Caco-2 (cell line): ENCODE measurements around the gene CEP350. TPM values are rescaled to one million over a fixed set of nuclear protein-coding genes. Genes with fewer than 3 reads are reported as not detected.

Source experiments
- BruUV-seq: library from RNA; stranded (reverse); fragments of 400-500 nt; replicated peaks from 2 replicates; lab custom pipeline; 2021; lab: Mats Ljungman, UMichigan
- CTCF ChIA-PET: fragments of 300-600 bp; sonication (Branson Sonifier 250); formaldehyde crosslinking; loops from one replicate; lab custom pipeline; 2022; ENCODE audit warnings: antibody characterized with exemption; lab: Charles Lee
- POLR2A ChIA-PET: fragments of 300-600 bp; sonication (Branson Sonifier 250); formaldehyde crosslinking; loops from one replicate; lab custom pipeline; 2022; ENCODE audit warnings: antibody characterized with exemption; lab: Charles Lee
- DNase-seq, 2 experiments: peaks; one replicate each; pipeline versions ENCODE4 v3.0.0 to v3.0.0-alpha.2; 2020 to 2022
- H3K27me3 ChIP-seq: replicated peaks from 2 replicates; pipeline ENCODE4 v1.6.0; 2011; ENCODE audit warnings: low read length; ENCODE audit not compliant: control insufficient read depth, insufficient read depth
- H3K36me3 ChIP-seq: 2 replicates; pipeline ENCODE4 v1.5.1; 2011; ENCODE audit warnings: low read length; ENCODE audit not compliant: control insufficient read depth, insufficient read depth
- H3K4me1 ChIP-seq: fragments of 250-450 bp; sonication (Bioruptor Pico); 2 replicates; pipeline ENCODE4 v1.5.1; 2020; ENCODE audit warnings: mild to moderate bottlenecking
- H3K4me3 ChIP-seq: 2 replicates; pipeline ENCODE4 v1.5.1; 2011; ENCODE audit warnings: low read depth, mild to moderate bottlenecking, control low read depth, low read length
- H3K9me3 ChIP-seq: fragments of 250-450 bp; sonication (Bioruptor Pico); 2 replicates; pipeline ENCODE4 v1.5.1; 2020; ENCODE audit warnings: mild to moderate bottlenecking, moderate library complexity
- H3K27ac Mint-ChIP-seq: one replicate; pipeline ENCODE4 v1.8.0; 2022; ENCODE audit warnings: mixed read lengths; ENCODE audit not compliant: unreplicated experiment
- H3K27me3 Mint-ChIP-seq: one replicate; pipeline ENCODE4 v1.8.0; 2022; ENCODE audit warnings: mixed read lengths; ENCODE audit not compliant: insufficient read depth, unreplicated experiment
- H3K36me3 Mint-ChIP-seq: one replicate; pipeline ENCODE4 v1.8.0; 2022; ENCODE audit warnings: mild to moderate bottlenecking, mixed read lengths; ENCODE audit not compliant: insufficient read depth, unreplicated experiment
- H3K4me1 Mint-ChIP-seq: one replicate; pipeline ENCODE4 v1.8.0; 2022; ENCODE audit warnings: low read depth, mixed read lengths; ENCODE audit not compliant: unreplicated experiment
- H3K4me3 Mint-ChIP-seq: one replicate; pipeline ENCODE4 v1.8.0; 2022; ENCODE audit warnings: mild to moderate bottlenecking, moderate library complexity, mixed read lengths; ENCODE audit not compliant: unreplicated experiment
- H3K9me3 Mint-ChIP-seq: one replicate; pipeline ENCODE4 v1.8.0; 2022; ENCODE audit warnings: mixed read lengths; ENCODE audit not compliant: unreplicated experiment
- intact Hi-C: fragments of 100-400 bp; cut with micrococcal nuclease; formaldehyde crosslinking; loops from one replicate; pipeline ENCODE4 v1.10.0; 2022; ENCODE audit not compliant: unreplicated experiment
- total RNA-seq: library from RNA; stranded (reverse); gene quantifications from 2 replicates; pipeline ENCODE4 v1.2.3, GENCODE V29; 2022
- TF ChIP-seq, protein P1 (sequence below), 2 experiments: fragments of 200-600 bp in 1 of 2; IDR thresholded peaks; 1 replicate in 1 of 2; 2 replicates in 1 of 2; pipeline versions ENCODE4 v1.5.1 to v1.8.0; 2011 to 2022; ENCODE audit warnings: antibody characterized with exemption in 1 of 2, control low read depth in 1 of 2, inconsistent platforms in 1 of 2, low read depth in 1 of 2, low read length in 1 of 2, mild to moderate bottlenecking in 1 of 2, moderate library complexity in 1 of 2; ENCODE audit not compliant: insufficient read depth in 1 of 2, severe bottlenecking in 1 of 2, unreplicated experiment in 1 of 2

Gene CEP350
- total RNA-seq, 1 experiment from 2014 or later, result 43.5 TPM

DNA sequence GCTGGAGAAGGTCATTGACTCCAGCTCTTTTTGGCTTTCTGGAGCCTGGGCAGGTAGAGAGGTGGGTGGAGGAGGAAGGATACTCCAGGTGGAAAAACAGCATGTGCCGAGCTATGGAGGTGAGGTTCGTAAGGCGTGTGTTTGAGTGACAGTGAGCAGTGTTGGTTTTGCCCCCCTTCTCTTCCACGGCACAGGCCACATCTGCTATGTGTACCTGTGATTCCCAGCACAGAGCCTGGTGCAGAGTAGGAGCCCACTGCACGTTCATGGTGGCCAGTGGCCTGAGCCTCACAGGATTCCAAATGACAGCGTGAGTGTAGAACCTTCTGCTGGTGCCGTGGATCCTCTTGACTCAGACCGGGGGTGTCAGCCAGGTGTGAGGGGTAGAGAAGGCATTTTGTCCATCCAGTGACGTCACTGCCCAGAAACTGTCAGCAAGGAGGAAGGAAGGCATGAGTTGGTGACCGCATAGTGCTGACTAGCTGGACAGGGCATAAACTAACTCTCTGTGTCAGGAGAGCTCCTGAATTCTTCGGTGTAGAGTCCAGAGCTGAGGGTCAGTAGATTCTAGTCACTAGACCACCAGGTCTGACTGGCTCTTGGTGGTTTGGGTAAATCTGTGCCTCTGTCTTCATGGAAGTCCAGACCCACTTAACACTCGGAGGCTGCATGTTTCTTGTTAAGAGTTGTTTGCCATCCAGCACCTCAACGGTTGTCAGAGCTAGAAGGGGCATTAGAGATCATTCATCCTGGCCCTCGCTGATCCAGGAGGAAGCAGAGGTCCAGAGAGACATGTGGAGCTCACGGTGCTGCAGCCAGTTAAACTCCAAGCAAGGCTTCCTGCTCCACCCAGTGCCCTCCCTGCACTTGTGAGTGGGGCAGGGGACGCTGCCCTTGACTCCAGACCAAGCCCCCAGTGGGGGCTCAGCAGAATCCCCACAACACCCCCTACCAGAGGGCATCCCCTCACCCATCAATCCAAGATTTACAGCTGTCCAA, 203.8 kb downstream of the CEP350 start:
- H3K4me1 ChIP-seq, result peaks cover 46% of the 10 kb centered on the region
- no peaks in the 10 kb centered on the region for H3K9me3 ChIP-seq
- no peaks in the 10 kb centered on the region for H3K27me3 ChIP-seq
- no peak for DNase-seq
- H3K27me3 Mint-ChIP-seq, result peaks cover 3% of the 10 kb centered on the region
- H3K4me3 Mint-ChIP-seq, result peak overlapping the region; percentile 54
- H3K4me3 ChIP-seq, result no peak overlapping the region
- H3K36me3 Mint-ChIP-seq, result peaks cover 10% of the 10 kb centered on the region
- H3K36me3 ChIP-seq, result no peaks in the 10 kb centered on the region
- peaks cover 36% of the 10 kb centered on the region for H3K4me1 Mint-ChIP-seq
- POLR2A ChIA-PET, result interaction anchor here (1.1 kb wide), 1 partner anchor 20 kb away, joined by 3 read pairs; no protein-coding TSS in a partner anchor
- TF ChIP-seq, protein P1, sequence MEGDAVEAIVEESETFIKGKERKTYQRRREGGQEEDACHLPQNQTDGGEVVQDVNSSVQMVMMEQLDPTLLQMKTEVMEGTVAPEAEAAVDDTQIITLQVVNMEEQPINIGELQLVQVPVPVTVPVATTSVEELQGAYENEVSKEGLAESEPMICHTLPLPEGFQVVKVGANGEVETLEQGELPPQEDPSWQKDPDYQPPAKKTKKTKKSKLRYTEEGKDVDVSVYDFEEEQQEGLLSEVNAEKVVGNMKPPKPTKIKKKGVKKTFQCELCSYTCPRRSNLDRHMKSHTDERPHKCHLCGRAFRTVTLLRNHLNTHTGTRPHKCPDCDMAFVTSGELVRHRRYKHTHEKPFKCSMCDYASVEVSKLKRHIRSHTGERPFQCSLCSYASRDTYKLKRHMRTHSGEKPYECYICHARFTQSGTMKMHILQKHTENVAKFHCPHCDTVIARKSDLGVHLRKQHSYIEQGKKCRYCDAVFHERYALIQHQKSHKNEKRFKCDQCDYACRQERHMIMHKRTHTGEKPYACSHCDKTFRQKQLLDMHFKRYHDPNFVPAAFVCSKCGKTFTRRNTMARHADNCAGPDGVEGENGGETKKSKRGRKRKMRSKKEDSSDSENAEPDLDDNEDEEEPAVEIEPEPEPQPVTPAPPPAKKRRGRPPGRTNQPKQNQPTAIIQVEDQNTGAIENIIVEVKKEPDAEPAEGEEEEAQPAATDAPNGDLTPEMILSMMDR (IDR thresholded peaks at IDR 0.05; ENCODE audit: insufficient read depth in 1 of 2, low read depth in 1 of 2, low read length in 1 of 2, severe bottlenecking in 1 of 2, unreplicated experiment in 1 of 2), result no peak
- BruUV-seq, result no TSS peak
- intact Hi-C loops, result loop anchor here (5.0 kb wide), 1 partner anchor 286 kb away; no protein-coding TSS in a partner anchor
- CTCF ChIA-PET, result interaction anchor here (0.6 to 1.5 kb wide), 10 partner anchors 10 to 344 kb away, joined by 3 to 26 read pairs (median 4); no protein-coding TSS in a partner anchor
- no peaks in the 10 kb centered on the region for H3K9me3 Mint-ChIP-seq
- H3K27ac Mint-ChIP-seq, result peak overlapping the region; percentile 81

- CTCF ChIA-PET, result no interaction called here
- peaks cover 6% of the 10 kb centered on the region for H3K36me3 Mint-ChIP-seq
- Histone ChIP-seq H3K36me3 (no peaks in the 10 kb centered on the region), H3K4me3 (no peak overlapping the region), H3K27me3 (no peaks in the 10 kb centered on the region), H3K9me3 (no peaks in the 10 kb centered on the region), H3K4me1 (peaks cover 39% of the 10 kb centered on the region)
- intact Hi-C loops, result no loop called here
- H3K27me3 Mint-ChIP-seq, result peaks cover 2% of the 10 kb centered on the region
- H3K9me3 Mint-ChIP-seq, result no peaks in the 10 kb centered on the region
- DNase-seq, result no peak
- no peak overlapping the region for H3K27ac Mint-ChIP-seq
- no TSS peak for BruUV-seq
- H3K4me1 Mint-ChIP-seq, result peaks cover 35% of the 10 kb centered on the region
- POLR2A ChIA-PET, result no interaction called here
- TF ChIP-seq, protein P1 (IDR thresholded peaks at IDR 0.05; ENCODE audit: insufficient read depth in 1 of 2, low read depth in 1 of 2, low read length in 1 of 2, severe bottlenecking in 1 of 2, unreplicated experiment in 1 of 2), result no peak
- no peak overlapping the region for H3K4me3 Mint-ChIP-seq
Observed at GRCh38 chr1:180160357-180160756, 205.7 kb downstream of the CEP350 start.

GRCh38 chr1:180163041-180163440, 208.4 kb downstream of the CEP350 start:
- Mint-ChIP-seq H3K36me3 (no peaks in the 10 kb centered on the region), H3K4me1 (peaks cover 12% of the 10 kb centered on the region), H3K27ac (no peak overlapping the region), H3K27me3 (peaks cover 2% of the 10 kb centered on the region), H3K4me3 (no peak overlapping the region), H3K9me3 (no peaks in the 10 kb centered on the region)
- ChIA-PET CTCF (no interaction called here), POLR2A (no interaction called here)
- Histone ChIP-seq H3K27me3 (no peaks in the 10 kb centered on the region), H3K4me3 (no peak overlapping the region), H3K4me1 (peaks cover 18% of the 10 kb centered on the region), H3K9me3 (no peaks in the 10 kb centered on the region), H3K36me3 (no peaks in the 10 kb centered on the region)
- no peak for DNase-seq
- BruUV-seq, result no TSS peak
- TF ChIP-seq, protein P1 (IDR thresholded peaks at IDR 0.05; ENCODE audit: insufficient read depth in 1 of 2, low read depth in 1 of 2, low read length in 1 of 2, severe bottlenecking in 1 of 2, unreplicated experiment in 1 of 2), result no peak
- intact Hi-C loops, result no loop called here
